ENCODE data around the gene ADGRD1.
"Not testable (repeated sequence)": the region's sequence is repeated elsewhere in the genome, so short reads cannot be mapped to it uniquely, and the experiment has no call there.

Gene ADGRD1

DNA sequence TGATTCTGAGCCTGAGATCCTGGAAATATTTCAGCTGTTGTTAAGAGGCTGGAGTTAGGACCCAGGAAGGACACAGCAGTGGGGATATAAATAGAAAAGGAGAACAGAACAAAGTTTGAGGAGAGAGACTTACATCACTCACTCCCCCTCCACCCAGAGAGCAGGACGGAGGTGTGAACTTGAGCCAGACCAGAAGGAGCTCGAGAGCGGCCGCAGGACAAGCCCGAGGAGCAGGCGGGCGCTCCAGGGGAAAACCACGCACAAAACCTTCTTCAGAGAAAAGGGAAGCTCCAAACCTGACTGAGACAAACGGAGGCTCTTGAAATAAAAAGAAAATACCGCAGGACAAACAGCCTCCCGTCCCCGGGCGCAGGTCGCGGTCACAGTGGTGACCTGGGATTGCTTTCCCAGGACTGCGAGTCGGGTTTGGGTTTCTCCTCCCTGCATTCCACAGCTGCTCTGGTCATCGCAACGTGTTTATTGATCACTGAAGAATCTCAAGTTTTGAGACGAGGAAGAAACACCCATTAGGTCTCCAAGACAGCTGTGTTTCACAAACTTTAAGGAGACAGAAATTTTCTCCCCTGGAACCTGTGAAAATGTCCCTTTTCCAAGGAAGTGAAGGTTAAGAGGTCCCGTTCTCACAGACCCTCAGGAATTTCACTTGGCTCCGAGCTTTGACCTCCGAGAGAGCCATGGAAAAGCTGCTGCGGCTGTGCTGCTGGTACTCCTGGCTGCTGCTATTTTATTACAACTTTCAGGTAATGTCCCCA is at the start of gene ADGRD1:
TSS of gene ADGRD1 (plus strand) at position 137 of the 773 bp plus-strand sequence. CDS start at position 696, 559 bp downstream.
- DNase-seq = no peak

DNA sequence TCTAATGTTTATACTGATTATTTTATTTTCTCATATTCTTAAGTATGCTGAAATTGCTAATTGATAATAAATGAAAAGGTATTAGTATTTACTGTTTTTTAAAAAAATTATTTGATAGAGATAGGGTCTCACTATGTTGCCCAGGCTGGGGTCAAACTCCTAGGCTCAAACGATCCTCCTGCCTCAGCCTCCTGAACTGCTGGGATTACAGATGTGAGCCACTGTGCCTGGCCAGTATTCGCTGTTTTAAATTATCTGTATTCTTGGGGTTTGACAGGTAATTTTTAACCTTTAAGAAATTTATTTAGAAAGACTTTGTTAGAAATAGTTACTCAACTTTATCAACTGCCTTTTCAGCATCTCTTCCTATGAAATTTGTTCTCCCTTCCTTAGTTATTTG is 49.6 kb upstream of the ADGRD1 start:
- DNase-seq = no peak

DNA sequence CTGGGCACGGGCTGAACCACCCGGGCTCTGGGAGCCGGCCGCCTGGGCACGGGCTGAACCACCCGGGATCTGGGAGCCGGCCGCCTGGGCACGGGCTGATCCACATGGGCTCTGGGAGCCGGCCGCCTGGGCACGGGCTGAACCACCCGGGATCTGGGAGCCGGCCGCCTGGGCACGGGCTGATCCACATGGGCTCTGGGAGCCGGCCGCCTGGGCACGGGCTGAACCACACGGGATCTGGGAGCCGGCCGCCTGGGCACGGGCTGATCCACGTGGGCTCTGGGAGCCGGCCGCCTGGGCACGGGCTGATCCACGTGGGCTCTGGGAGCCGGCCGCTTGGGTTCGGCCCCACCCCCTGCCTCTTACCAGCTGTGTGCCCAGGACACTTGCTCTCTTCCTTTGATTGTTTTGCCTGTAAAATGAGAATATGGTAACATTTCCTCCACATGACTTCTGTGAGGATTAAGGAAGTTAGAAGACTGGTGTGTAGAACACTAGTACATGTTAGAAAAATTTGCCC is 48.7 kb upstream of the ADGRD1 start:
- DNase-seq = not testable (repeated sequence)

DNA sequence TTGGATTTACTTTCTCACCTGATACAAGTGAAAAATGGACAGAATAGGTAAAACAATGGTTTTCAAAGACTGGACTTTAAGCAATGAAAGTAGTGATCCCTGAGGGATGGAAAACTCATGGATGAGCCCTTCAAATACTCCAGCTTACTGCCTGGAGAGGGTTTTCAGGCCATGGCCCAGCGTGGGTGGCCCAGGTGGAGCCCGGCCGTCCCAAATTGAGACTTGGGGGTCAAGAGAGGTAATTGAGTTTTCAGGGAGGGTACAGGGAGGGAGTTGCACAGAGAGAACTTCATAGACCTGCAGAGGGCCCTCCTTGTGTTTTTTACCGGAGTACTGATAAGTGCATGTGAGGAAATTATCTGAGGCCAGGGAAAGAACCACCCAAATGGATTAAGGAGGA is 44.6 kb upstream of the ADGRD1 start:
- no peak for DNase-seq

DNA sequence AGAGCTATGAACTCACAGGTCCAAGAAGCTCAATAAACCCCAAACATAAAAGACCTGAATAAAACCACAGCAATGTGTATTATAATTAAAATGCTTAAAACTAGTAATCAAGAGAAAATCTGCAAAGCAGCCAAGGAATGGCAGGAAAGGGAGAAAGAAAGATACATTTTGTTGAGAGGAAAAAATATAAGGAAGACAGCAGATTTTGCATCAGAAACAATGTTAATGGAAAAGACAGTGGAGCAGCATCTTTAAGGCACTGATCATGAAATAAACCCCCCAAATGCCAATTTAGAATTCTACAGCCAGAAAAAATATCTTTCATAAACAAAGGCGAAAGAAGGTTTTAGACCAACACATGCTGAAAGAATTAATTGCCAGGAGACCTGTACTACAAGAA is 42.5 kb upstream of the ADGRD1 start:
- no peak for DNase-seq

DNA sequence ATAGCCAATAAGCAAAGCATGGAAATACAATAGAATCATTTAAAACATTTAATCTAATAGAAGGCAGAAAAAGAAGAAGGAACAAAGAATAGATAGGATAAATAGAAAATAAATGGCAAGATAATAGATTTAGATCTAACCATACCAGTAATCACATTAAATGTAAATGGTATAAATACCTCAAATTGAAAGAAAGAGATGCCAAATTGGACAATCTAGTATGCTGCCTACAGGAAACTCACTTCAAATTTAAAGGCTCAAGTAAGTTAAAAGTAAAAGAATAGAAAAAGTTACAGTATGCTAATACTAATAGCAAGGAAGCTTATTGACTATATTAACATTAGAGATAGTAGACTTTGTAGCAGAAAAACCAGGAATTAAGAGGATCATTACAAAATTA is 41.8 kb upstream of the ADGRD1 start:
- no peak for DNase-seq

DNA sequence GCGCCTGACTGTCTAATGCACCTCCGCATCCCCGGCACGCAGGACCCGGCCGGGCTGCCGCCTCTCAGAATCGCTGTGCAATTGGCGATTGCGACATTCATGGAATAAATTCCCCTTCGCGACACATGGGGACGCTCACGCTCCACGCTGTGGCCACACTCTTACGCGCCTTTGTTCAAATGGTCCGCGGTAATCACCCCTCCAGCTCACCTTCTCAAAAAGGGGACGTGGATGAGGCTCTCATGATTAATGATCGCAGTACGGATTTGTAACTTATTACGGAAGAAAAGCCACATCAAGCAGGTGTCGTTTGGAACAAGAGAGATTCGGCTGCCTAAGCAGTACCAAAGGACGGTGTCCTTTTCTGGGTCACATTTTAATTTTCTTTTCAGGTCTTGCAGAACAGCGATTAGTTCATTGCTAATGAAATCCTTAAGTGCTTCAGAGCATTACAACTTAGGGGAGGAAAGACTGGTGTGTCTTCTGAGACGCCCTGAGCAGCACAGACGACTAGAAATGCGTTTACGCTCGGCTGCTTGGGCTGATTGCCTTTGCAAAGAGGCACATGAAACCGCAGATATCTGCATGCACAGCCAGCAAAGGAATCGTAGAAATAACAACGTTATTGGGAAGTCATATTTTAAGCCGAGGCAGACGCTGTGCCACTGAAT is 37.3 kb upstream of the ADGRD1 start:
- DNase-seq = no peak

DNA sequence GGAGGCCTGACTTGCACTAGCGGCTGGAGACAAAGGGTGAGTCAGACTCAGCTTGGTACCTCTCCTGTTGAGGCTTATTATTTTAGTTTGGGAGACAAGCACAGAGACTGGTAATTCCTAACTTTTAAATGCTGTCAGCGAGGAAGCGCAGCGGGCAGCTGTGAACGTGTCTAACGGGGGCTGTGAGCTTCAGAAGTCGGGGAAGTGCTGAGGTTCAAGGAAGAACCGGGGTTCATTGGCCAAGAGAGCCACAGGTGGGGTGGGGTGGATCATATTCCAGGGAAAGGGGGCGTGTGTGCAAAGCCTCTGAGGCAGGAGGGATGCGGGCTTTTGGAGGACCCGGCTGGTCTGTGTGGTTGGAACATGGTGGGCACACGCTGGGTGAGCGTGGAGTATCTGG is 36.1 kb upstream of the ADGRD1 start:
- no peak for DNase-seq

DNA sequence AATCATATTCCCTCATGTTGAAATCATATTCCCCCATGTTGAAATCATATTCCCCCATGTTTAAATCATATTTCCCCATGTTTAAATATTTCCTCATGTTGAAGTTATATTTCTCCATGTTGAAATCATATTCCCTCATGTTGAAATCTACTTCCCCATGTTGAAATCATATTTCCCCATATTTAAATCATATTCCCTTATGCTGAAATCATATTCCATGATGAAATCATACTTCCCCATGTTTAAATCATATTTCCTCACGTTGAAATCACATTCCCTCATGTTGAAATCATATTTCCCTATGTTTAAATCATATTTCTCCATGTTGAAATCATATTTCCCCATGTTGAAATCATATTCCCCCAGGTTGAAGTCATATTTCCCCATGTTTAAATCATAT is 34.6 kb upstream of the ADGRD1 start:
- no peak for DNase-seq

DNA sequence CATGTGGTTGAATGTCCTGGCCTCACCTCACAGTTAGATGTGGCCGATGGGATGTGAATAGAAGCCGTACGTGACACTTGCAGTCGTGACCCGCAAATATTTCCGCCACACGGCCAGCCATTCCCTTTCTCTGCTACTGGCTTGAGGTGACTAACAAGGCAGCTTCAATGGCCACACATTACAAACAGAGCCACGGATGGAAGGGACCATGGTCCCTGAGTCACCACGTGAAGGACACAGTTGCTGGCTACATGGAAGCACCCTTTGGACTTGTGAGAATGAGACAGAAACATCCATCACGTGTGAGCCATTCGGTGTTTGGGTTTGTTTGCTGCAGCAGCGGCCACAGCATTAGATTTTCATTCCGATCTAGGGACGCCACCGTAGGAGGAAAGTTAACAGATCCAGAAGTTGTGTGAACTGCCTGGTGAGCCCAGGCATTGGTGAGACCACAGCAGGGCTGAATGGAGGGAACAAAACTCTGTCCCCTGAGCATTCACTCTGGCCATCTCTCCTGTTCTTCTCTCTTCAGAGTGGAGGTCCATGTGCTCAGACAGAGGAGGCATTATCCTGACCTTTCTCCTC is 33.5 kb upstream of the ADGRD1 start:
- DNase-seq = no peak

DNA sequence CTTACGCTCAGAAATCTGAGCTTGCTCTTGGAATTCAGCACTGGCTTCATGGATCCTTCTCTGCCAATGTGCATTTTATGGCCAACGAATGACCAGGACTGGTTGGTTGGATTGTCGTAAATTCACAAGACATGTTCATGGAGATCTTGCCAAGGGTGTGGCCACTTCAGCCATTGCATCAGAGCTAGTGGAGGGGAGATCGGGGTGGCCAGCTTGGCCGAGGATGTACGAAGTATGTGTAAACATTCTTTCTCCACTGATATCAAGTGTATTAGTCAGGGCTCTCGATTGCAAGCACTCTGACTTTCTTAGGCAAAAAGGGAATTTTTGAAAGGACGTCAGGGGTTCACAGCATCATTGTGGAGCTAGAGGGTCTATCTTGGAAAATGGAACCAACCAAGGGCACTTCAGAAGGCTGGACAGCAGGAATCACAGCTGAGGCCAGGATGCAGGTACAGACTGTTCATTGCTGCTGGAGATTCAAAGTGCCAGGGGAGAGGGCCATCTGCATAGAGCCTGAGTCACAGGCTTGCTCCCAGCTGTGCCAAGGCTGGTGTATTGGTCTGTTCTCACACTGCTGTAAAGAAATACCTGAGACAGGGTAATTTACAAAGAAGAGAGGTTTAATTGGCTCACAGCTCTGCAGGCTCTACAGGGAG is 32.9 kb upstream of the ADGRD1 start:
- DNase-seq = no peak

DNA sequence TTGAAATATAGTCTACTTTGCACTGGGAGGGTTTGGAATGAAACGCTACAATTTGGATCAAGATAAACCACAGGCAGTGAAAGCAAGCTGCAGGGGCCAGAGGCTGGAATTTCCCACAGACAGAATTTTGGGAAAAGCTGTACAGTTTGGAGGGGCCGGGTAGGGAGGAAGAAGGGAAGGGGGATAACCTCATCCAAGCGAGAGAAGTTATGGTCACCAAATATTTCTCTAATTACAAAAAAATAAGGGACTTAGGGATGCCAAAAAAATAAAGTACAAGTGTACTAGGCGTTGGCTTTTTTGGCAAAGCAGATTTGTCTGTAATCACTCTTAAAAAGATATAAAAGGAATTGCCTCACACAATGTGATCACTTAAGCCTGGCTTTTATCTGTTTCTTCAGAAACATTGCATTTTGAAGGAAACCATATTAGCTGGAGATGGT is 31.2 kb upstream of the ADGRD1 start:
- DNase-seq = no peak

DNA sequence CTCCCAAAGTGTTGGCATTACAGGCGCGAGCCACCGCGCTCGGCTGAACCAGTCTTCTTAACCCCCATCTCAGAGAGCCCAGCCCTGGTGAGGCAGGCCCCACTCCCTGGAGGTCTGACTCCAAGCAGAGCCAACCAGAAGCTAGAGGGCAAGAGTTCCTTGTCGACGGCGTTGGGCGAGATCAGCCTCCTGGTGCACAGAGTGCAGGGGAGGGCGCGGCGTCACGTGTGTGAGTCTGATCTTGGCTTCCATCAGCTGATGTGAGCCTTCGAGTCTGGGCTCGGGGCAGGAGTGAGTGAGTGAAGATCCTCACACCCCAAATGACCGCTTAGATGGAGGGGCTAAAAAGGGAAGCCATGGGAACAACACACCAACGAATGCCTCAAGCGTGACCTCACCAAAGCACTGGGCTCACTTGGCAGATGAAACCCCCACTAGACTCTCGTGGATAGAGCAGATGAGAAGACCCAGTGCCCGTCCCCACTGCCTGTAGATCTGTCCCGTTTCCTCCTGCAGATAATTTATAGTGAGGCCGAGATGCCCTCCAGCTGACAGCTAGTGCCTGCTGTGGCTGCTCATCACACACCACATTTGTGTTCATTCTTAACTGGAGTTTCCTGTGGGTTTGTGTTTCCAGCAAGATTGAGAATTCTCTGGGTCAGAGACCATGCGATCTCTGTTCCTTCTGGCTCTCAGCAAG is 28.6 kb upstream of the ADGRD1 start:
- no peak for DNase-seq

DNA sequence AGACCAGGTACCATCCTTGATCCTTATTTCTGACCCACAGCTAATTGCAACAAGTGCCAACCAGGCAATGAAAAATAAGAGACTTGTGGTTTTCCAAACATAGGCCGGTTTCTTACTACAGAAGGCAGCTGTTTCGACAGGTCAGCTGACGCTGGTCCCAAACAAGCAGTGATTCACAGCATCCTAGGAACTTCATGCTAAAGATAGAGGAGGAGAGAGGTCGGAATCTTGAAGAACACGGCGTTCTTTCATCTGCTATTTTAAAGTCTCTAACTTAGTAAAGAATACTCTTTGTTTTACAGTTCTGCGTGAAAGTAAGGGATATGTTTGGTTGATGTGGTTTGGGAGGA is 28.1 kb upstream of the ADGRD1 start:
- no peak for DNase-seq

DNA sequence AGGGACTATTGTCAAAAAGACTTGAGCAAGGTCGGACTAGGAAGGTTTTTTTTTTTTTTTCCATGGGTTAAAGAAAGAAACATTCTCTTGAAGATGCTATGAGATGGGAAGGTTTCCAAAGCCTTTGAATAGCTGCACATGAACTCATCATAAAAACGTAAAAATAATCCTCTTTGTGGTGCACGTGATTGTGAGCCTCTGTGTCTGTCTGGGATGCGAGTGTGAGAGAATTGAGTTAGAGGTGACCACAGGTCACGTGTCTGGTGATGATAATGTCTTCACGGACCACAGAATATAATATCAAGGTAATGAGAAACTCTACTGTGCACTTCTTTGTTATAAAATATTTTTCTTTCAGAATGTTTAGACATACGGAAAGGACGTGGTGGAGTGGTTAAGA is 24.3 kb upstream of the ADGRD1 start:
- DNase-seq = no peak

DNA sequence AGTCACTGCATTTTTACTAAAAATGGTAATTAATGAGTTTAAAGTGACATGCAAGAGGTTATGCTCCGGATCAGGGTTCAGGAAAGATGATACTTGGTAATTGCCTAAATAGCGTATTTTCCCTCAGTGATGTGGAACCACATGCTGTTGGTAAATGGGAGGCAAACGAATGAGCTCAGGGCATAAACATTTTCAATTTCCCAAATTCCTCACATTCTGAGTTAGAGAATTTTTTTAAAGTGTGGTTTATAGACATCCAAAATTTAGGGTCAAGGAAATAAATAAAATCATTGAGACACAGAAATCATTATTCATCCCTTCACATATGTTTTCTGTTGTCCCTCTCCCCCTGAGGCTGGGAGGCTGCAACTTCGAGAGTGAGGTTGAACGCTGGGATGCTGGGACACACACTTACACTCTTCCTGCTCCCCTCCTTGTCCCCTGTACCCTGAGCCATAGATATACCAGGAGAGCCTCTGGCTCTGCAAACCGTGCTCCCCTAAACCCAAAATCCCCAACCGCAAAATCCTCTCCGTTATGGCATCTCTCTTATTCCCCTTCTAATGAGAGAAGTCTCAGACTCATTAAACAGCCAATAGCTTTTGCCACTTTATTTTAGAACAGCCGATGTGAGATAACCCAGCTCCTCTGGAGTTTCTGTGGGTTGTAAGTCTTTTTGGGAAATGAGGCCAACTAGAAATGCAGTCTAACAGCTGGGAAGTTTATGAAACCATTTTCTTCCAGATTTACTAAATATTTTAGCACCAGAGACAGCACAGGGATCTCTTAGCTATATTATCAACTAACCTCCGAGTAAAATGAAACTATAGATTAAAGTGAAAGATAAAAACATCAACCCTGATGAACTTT is 21.4 kb upstream of the ADGRD1 start:
- DNase-seq = no peak

DNA sequence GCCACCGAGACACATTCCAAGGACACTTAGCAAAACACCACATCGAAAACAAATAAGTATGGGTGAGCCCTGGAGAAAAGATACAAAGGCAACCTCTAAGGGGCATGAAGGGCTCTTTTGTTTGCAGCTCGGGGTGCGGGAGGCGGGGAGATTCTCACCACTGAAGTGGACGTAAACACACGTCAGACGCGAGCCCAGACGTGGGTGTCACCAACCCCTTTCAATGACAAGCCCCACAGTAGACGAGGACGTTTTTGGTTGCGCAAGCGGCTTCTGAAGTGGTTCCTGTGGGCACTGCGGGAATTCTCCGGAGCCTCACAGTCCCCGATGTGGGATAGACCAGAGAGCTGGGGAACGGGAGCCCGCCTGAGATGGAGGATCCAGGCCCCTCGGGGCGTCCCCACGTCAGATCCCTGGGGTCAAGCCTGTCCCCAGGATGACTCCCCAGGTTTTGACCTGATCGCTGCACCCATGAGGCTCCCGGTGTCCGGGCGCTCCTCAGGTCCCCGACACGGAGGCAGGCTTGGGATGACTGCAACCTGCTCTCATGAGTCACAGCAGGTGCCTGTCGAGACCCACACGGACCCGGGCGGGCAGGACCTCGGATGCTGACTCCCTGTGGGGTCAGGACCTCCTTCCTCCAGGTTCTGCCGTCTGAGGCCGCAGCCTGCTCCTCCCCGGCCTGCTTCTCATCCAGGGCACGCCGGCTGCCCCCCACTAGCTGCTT is 20.3 kb upstream of the ADGRD1 start:
- DNase-seq = no peak

DNA sequence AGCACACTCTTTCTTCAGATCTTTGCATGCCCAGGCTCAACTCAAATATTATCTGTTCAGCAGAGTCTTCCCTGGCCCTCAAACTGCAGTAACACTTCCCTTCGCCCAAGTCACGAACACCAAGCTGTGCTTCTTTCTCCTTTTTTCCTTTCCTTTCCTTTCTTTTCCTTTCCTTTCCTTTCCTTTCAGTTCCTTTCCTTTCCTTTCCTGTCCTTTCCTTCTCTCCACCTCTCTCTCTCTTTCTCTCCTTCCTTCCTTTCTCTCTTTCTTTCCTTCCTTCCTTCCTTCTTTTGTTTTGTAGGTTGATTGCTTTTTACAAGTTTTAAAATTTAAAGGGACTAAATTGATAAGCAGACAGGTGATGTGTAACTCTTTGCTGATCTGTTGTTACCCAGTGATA is 19.0 kb upstream of the ADGRD1 start:
- no peak for DNase-seq

DNA sequence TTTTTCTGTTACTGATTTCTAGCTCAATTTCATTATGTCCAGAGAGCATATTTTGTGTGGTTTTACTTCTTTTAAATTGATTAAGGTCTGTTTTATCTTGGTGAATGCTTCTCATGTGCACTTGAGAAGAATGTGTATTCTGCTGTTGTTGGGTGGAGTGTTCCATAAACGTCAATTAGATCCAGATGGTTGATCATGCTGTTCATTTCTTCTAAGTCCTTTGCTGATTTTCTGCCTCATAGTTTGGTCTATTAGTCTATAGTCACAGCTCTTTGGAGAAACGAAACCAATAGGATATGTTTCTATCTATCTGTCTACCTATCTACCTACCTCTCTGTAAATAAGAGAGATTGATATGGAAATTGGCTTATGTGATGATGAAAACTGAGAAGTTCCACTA is 17.1 kb upstream of the ADGRD1 start:
- DNase-seq = no peak

DNA sequence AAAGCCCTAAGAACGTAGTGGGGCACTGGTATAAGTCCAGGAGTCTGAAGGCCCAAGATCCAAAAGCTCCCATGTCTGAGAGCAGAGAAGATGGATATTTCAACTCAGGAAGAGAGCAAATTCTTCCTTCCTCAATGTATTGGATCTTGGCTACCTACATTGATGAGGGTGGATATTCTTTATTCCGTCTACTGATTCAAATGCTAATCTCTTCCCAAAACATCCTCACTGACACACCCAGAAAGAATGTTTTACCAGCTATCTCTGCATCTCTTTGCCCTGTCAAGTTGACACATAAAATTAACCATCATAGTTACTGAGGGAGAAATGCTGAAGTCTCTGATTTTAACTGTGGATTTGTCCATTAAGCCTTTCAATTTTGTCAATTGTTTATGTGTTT is 16.6 kb upstream of the ADGRD1 start:
- DNase-seq = no peak

DNA sequence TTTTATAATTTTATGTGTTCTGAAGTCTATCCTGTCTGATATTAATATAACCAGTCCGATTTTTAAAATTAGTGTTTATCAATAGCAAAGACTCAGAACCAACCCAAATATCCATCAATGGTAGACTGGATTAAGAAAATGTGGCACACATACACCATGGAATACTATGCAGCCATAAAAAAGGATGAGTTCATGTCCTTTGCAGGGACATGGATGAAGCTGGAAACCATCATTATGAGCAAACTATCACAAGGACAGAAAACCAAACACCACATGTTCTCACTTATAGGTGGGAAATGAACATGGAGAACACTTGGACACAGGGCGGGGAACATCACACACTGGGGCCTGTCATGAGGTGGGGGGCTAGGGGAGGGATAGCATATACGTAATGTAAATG is 16.2 kb upstream of the ADGRD1 start:
- DNase-seq = not testable (repeated sequence)

Data from activated naive CD4-positive, alpha-beta T cell (primary cell).